ENCODE measurements around the gene TTLL6. TPM values are rescaled to one million over a fixed set of nuclear protein-coding genes. Genes with fewer than 3 reads are reported as not detected.

TTLL6 gene
- total and polyA plus RNA-seq, 2 of the 8 experiments (the other 6 are each of a cell fraction or from before 2014, with no cell fraction given): 2.6 to 4.3 TPM

DNA sequence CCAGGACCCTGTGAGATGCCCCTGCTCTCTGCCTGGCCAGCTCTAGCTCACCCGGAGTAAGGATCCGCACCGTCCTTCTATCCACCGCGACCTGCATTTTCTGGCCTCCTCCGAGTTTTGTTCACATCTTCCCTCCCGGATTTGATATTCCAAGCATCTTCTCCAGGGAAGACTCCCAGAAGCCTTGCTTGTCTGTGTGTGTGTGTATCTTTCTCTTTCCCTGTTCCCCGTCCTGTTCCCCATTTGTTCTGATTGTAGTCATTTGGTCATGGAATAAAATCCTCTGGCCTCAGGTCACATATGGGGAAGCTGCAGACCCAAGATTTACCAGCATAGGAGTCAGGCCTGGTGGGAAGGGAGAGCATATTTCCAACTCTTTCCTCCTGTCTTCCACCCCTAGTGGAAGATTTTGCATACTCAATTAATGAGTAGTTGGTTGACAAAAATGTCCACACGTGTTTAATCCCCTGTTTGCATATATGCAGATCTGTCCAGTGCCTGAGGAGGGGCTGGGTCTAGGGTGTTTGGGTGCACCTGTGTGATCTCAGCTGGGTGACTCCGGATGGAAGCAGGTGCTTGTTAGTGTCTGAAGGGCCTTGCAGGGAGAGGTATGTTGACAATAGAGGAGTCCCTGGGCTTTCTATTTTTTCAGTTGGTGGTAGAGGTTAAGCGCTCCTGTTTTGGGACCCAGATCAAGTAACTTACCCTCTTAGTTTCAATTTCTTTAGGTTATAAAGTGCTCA lies 96.6 kb downstream of the TTLL6 start:
- CTCF ChIA-PET (ENCODE audit: partially characterized antibody): interaction anchor here (0.7 to 13.5 kb wide), 17 partner anchors 9 to 158 kb away, joined by 3 to 147 read pairs (median 4); partner anchors contain the start of gene HOXB13
- 5% methylated on average over 11 of the region's 11 CpGs; no CpG with 5 or more reads in 1 of the 2 experiments for WGBS, 2 experiments (ENCODE audit: extremely low coverage in 1 of 2, insufficient coverage in 1 of 2, insufficient read length in 1 of 2, insufficient replicate concordance in 2 of 2, low coverage in 1 of 2, low lambda C conversion rate in 2 of 2, missing lambda C conversion rate in 1 of 2)
- H3K4me2 ChIP-seq (ENCODE audit: insufficient read depth in 1 of 2, low read depth in 2 of 2, low read length in 2 of 2): peak overlapping the region; percentile 65 to 77; a peak in 3 of 4 replicates

More for the DNA sequence above, 96.6 kb downstream of the TTLL6 start:
- H3K27me3 ChIP-seq (replicated peaks in 1 of 4; ENCODE audit: control insufficient read depth in 3 of 4, extremely low read depth in 1 of 4, insufficient read depth in 3 of 4, low read length in 3 of 4): peaks cover 80 to 100% (median 94%) of the 10 kb centered on the region in 4 experiments
- no peak overlapping the region for H3K56ac ChIP-seq (replicated peaks; ENCODE audit: insufficient read length, low read depth, low read length)
- H3K9ac ChIP-seq (replicated peaks in 1 of 4; ENCODE audit: extremely low read depth in 1 of 4, low read depth in 3 of 4, low read length in 3 of 4): no peak overlapping the region
- peak; percentile 63 for TF ChIP-seq EZH2 (IDR thresholded peaks at IDR 0.05; ENCODE audit: low read depth, low read length, severe bottlenecking)
- peak; percentile 43 for TF ChIP-seq SUZ12 (IDR thresholded peaks at IDR 0.05; ENCODE audit: low read length)
- no peak for TF ChIP-seq JUND (IDR thresholded peaks at IDR 0.05; ENCODE audit: low read length)
- H4K5ac ChIP-seq (ENCODE audit: insufficient read length, low read depth, low read length): no peak overlapping the region
- H3K23ac ChIP-seq (ENCODE audit: insufficient read length): no peak overlapping the region
- no peak overlapping the region for H3K27ac ChIP-seq (ENCODE audit: low read depth, low read length)
- POLR2A ChIA-PET (ENCODE audit: partially characterized antibody): interaction anchor here (0.8 to 1.7 kb wide), 3 partner anchors 9 to 18 kb away, joined by 3 to 9 read pairs (median 3); partner anchors contain the start of gene HOXB13
- no peak for FAIRE-seq
- peaks cover 7% of the 10 kb centered on the region; the same call in 1 of the 2 replicates for H3K23me2 ChIP-seq (ENCODE audit: low read depth, low read length)
- no peaks in the 10 kb centered on the region for H3K79me2 ChIP-seq (ENCODE audit: control insufficient read depth in 1 of 2, insufficient read depth in 2 of 2, low read length in 2 of 2)
- no peak overlapping the region for H4K8ac ChIP-seq (ENCODE audit: extremely low read depth, insufficient read depth, low read length)
- 0 out of 2 replicates have a peak overlapping the region, but pooled peaks have one; percentile 9 for H2AK5ac ChIP-seq (ENCODE audit: low read depth, low read length)
- H3K36me3 ChIP-seq (ENCODE audit: control insufficient read depth in 2 of 4, insufficient read depth in 4 of 4, low read length in 3 of 4): no peaks in the 10 kb centered on the region; a peak in 1 of 8 replicates
- H3K4me1 ChIP-seq (replicated peaks in 1 of 4; ENCODE audit: control insufficient read depth in 3 of 4, insufficient read depth in 4 of 4, low read length in 3 of 4): peaks cover 11 to 39% (median 21%) of the 10 kb centered on the region in 4 experiments; a peak in 6 of 7 replicates
- no peak overlapping the region for H2AFZ ChIP-seq (ENCODE audit: low read length)
- no peak for DNase-seq (ENCODE audit: low read depth in 1 of 2, low spot score in 2 of 2)
- peak overlapping the region; percentile 25; the same call in 1 of the 2 replicates for H2BK15ac ChIP-seq (ENCODE audit: low read length)
- no peak overlapping the region for H2BK120ac ChIP-seq (replicated peaks; ENCODE audit: low read depth, low read length)
- H3K4me3 ChIP-seq (ENCODE audit: extremely low read depth in 1 of 4, insufficient read depth in 2 of 4, low read depth in 3 of 4, low read length in 4 of 4): peak overlapping the region in 1 of 4 experiments; percentile 49; a peak in 2 of 8 replicates
- no peak overlapping the region for H3K4ac ChIP-seq (replicated peaks; ENCODE audit: insufficient read length, low read depth, low read length)
- peaks cover 22 to 23% of the 10 kb centered on the region in 2 experiments for H4K20me1 ChIP-seq (replicated peaks in 1 of 2; ENCODE audit: control insufficient read depth in 1 of 2, insufficient read depth in 2 of 2, low read length in 2 of 2)
- 0 out of 2 replicates have a peak overlapping the region, but pooled peaks have one; percentile 32 for H2BK20ac ChIP-seq (ENCODE audit: low read length)
- H3K9me3 ChIP-seq (ENCODE audit: insufficient read depth in 2 of 2, low read depth in 1 of 2, low read length in 1 of 2): no peaks in the 10 kb centered on the region
- no peak overlapping the region for H2BK5ac ChIP-seq (ENCODE audit: low read depth, low read length)
- H3K18ac ChIP-seq (ENCODE audit: extremely low read depth, low read length): peak overlapping the region; percentile 87; the same call in 1 of the 2 replicates
- no peaks in the 10 kb centered on the region for H3K79me1 ChIP-seq (ENCODE audit: low read depth, low read length)
- no peak overlapping the region for H4K91ac ChIP-seq (replicated peaks; ENCODE audit: insufficient read length, low read length)
- no peak overlapping the region for H3K14ac ChIP-seq (ENCODE audit: insufficient read length)
- H2BK12ac ChIP-seq (ENCODE audit: low read depth, low read length): peak overlapping the region; percentile 90
